GM19023 (cell line): ENCODE measurements around the gene C20orf204.
"Not testable (repeated sequence)": the region's sequence is repeated elsewhere in the genome, so short reads cannot be mapped to it uniquely, and the experiment has no call there.

Experiments
- ATAC-seq: cut with Tn5 transposase; IDR thresholded peaks from one replicate; pipeline ENCODE4 v1.9.1; 2021; ENCODE audit warnings: mild to moderate bottlenecking, moderate library complexity; ENCODE audit not compliant: unreplicated experiment

The C20orf204 gene, protein sequence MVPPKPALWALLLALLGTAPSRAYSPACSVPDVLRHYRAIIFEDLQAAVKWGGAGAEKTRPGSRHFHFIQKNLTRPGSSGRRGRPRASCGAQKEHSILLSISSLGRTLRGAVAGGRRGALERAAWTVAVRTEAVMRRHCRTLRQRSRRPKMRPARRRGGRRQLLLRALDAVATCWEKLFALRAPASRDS

DNA sequence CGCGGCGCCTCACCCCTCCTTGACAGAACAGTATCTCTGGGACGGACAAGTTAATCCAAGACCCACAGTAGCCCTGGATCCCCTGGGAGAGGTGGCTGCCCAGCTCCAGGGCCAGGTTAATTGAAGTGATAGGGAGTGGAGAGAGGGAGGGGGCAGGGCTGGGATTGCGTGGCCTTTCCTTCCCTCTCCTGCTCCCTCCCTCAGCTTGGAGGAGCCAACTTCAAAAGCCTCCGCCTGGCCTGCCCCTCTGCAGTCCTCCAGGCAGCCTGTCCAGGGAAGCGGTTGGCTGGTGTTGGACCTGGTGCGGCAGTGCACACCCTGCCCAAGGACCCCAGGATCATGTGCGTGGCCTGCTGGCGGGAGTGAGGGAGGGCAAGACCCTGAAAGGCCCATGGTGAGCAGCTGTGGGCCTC, at the start of gene C20orf204:
C20orf204 (plus strand) TSS at position 250 of the 413 bp plus-strand sequence; CDS start at position 392, 142 bp downstream.
- ATAC-seq: no peak

DNA sequence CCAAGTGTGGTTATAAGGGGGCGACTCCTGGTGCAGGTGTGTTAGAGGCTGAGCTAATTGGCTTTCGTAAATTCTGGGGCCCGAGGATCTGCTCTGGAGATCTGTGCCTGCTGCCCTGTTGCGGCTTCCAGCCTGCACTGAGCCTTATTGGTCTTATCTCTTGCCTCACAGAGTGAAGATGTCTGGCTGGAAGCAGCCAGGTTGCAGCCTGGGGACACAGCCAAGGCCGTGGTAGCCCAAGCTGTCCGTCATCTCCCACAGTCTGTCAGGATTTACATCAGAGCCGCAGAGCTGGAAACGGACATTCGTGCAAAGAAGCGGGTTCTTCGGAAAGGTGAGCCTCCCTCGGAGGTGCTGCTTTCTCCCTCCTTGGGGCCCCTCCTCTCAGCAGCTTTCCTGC, 35.1 kb upstream of the C20orf204 start:
- no peak for ATAC-seq

GRCh38 chr20:64001607-64002011, 34.4 kb upstream of the C20orf204 start:
- no peak for ATAC-seq

- ATAC-seq: no peak
Measured at GRCh38 chr20:64003960-64004725, 31.8 kb upstream of the C20orf204 start.

DNA sequence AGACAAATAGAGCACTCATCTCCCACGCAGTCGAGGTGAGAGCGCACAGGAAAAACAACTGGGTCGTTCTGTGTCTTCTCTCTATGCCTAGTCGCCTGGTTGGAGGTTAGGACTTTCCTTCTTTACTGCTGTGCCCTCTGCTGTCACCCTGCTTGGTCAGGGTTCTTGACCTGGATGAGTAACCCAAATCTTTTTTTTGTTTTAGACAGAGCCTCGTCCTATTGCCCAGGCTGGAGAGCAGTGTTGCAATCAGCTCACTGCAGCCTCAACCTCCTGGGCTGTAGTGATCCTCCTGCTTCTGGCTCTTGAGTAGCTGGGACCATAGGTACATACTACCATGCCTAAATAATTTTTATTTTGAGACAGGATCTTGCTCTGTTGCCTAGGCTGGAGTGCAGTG, 30.6 kb upstream of the C20orf204 start:
- ATAC-seq: no peak

- ATAC-seq: no peak
Measured at GRCh38 chr20:64006490-64006889, 29.5 kb upstream of the C20orf204 start.

DNA sequence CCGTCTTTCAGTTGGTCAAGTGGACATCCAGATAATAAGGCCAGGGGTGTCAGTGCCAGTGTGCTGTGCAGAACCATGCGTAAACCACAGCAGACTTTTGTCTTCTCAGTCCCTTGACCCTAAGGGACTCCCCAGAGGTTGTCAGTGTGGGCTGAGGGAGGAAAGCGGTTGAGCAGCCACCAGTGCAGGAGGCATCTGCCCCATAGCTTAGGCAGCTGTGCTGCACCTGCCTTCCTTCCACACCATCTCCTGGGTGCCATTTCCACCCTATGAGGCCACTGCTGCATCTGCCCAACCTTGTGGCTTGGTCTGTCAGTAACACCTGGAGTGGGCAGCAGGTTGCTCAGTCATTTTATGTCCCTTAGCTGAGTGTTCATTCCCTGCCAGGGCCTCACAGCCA, 29.1 kb upstream of the C20orf204 start:
- no peak for ATAC-seq

- no peak for ATAC-seq
Measured at GRCh38 chr20:64009811-64010387, 26.1 kb upstream of the C20orf204 start.

DNA sequence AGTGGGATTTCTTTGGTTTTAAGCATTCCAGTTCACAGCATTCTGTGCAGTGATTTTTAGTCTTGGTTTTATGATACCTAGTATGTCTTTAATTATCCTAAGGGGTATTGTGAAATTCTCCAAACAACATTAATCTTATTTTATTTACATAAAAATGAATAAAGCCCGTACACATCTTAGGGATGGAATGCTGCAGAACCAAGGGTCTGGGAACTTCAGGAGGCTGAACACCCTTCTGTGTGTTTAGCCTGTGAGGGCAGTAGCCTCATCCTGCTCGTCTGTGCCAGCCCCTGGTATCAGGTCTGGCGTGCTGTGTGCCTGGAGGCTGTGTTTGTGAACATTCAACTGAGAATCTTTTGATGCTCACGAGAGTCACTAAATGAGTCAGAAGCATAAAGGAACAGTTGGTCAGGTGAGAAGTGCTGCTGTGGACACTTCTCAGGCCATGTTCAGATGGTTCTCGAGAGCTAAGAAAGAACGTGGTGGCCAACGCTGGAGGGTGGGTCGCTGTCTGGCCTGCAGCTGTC, 25.2 kb upstream of the C20orf204 start:
- ATAC-seq: no peak

DNA sequence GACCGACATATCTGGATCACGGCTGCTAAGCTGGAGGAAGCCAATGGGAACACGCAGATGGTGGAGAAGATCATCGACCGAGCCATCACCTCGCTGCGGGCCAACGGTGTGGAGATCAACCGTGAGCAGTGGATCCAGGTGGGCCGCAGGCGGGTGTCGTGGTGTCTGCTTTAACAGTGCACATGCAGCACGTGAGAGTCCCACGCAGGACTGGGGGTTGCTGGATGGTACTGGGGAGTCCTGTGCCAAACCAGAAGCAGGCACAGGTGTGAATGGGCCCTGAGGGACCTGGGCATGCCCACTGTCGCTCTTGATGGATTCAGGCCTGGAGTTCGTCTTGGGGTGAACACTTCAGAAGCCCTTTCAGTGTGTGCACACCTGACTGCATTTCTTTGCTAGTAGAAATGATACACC, 24.6 kb upstream of the C20orf204 start:
- no peak for ATAC-seq

GRCh38 chr20:64012385-64013154, 23.4 kb upstream of the C20orf204 start:
- not testable (repeated sequence) for ATAC-seq

DNA sequence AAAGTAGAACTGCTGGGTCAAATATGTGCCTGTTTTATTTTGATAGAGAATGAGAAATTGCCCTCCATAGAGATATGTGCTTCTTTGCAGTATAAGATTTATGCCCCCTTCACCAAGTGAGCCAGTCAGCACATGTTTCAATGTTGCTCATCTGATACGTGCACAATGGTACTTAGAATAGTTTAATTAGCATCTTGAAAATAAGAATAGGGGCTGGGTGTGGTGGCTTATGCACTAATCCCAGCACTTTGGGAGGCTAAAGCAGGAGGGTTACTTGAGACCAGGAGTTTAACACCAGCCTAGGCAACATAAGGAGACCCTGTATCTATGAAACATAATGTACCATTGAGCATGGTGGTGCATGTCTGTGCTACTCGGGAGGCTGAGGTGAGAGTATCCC, 20.3 kb upstream of the C20orf204 start:
- no peak for ATAC-seq

DNA sequence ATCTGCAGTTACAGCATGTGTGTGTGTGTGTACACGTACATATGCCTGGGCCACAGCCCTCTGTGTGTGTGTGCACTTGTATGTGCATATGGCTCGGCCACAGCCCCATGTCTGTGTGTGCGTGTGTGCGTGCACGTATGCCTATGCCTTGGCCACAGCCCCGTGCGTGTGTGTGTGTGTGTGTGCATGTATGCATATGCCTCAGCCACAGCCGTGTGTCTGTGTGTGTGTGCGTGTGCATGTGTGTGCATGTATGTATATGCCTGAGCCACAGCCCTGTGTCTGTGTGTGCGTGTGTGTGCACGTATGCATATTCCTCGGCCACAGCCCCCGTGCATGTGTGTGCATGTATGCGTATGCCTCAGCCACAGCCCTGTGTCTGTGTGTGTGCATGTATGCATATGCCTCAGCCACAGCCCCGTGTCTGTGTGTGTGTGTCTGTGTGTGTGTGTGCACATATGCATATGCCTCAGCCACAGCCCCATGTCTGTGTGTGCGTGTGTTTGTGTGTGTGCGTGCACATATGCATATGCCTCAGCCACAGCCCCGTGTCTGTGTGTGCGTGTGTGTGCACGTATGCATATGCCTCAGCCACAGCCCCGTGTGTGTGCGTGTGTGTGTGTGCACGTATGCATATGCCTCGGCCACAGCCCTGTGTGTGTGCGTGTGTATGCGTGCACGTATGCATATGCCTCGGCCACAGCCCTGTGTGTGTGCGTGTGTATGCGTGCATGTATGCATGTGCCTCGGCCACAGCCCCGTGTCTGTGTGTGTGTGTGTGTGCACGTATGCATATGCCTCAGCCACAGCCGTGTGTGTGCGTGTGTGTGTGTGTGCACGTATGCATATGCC, 14.6 kb upstream of the C20orf204 start:
- ATAC-seq: no peak

- ATAC-seq: no peak
Measured at GRCh38 chr20:64022671-64023360, 13.2 kb upstream of the C20orf204 start.

- no peak for ATAC-seq
Measured at GRCh38 chr20:64023361-64024140, 12.4 kb upstream of the C20orf204 start.

- ATAC-seq: no peak
Measured at GRCh38 chr20:64024141-64024990, 11.6 kb upstream of the C20orf204 start.

- no peak for ATAC-seq
Measured at GRCh38 chr20:64025101-64025825, 10.7 kb upstream of the C20orf204 start.
